ENCODE data around the gene ATG9A. TPM values are rescaled to one million over a fixed set of nuclear protein-coding genes. Genes with fewer than 3 reads are reported as not detected.

Gene ATG9A
- total and polyA plus RNA-seq, 9 of the 15 experiments (the other 6 are each of a cell fraction or from before 2014, with no cell fraction given), result 0.25 to 65.6 (median 23.4) TPM

DNA sequence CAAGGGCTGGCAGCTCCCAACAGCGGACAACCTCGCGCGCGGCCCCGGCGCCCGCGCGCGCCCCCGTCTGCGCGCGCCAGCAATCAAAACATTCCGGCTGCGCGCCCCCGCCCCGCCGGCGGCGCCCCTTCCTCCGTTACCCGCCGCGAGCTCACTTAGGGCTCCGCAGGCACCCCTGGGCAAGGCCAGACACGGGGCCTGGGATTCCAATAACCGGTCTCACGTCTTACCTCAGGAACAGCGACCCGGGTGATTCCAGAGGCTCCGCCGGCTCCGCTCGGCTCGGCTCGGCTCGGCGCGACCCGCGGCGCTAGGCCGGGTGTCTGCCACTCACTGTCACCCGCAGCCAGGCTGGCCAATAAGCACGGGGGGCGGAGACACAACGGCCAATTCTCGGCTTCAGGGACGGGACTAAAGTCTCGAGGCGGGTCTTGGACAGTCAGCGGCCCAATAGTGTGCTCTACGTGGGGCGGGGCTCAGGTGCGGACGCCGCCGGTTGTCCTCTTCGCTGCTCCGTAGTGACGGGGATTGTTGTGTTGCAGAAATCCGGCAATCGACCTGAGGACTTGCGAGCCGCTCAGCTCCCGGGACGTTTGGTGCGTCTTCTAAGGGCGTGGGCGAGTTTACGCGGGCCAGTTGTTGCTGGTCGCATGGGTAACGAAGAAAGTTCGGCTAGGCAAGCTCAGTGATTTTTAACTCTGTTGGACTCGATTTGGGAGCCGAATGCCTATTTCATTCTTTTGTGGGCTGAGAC, at the start of gene ATG9A, which contains the start of gene ANKZF1 (continued):
- TF ChIP-seq, protein P1, sequence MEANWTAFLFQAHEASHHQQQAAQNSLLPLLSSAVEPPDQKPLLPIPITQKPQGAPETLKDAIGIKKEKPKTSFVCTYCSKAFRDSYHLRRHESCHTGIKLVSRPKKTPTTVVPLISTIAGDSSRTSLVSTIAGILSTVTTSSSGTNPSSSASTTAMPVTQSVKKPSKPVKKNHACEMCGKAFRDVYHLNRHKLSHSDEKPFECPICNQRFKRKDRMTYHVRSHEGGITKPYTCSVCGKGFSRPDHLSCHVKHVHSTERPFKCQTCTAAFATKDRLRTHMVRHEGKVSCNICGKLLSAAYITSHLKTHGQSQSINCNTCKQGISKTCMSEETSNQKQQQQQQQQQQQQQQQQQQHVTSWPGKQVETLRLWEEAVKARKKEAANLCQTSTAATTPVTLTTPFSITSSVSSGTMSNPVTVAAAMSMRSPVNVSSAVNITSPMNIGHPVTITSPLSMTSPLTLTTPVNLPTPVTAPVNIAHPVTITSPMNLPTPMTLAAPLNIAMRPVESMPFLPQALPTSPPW (CRISPR knock-in tag; IDR thresholded peaks at IDR 0.05), result peak; percentile 38
- no peak for TF ChIP-seq NR3C1 (CRISPR knock-in tag; IDR thresholded peaks at IDR 0.05)
- TF ChIP-seq POU5F1 (IDR thresholded peaks at IDR 0.05; ENCODE audit: borderline replicate concordance, low read depth, low read length, partially characterized antibody), result peak; percentile 74
- TF ChIP-seq RBM34 (IDR thresholded peaks at IDR 0.05; ENCODE audit: borderline replicate concordance, insufficient read depth, low read length), result no peak
- no peak for TF ChIP-seq CBX2 (IDR thresholded peaks at IDR 0.05; ENCODE audit: insufficient read depth, low read length, poor library complexity, severe bottlenecking)
- TF ChIP-seq, protein P2, sequence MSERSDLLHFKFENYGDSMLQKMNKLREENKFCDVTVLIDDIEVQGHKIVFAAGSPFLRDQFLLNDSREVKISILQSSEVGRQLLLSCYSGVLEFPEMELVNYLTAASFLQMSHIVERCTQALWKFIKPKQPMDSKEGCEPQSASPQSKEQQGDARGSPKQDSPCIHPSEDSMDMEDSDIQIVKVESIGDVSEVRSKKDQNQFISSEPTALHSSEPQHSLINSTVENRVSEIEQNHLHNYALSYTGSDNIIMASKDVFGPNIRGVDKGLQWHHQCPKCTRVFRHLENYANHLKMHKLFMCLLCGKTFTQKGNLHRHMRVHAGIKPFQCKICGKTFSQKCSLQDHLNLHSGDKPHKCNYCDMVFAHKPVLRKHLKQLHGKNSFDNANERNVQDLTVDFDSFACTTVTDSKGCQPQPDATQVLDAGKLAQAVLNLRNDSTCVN (CRISPR knock-in tag; IDR thresholded peaks at IDR 0.05), result no peak
- TF ChIP-seq ATF1 (CRISPR knock-in tag; IDR thresholded peaks at IDR 0.05), result peak; percentile 42; the same call in 1 of the 2 replicates
- peak; percentile 89 for TF ChIP-seq ATF1 (tag; IDR thresholded peaks at IDR 0.05)
- no peak for TF ChIP-seq YBX1 (IDR thresholded peaks at IDR 0.05)
- TF ChIP-seq CREB1 (IDR thresholded peaks at IDR 0.05), result peak; percentile 88
- TF ChIP-seq CREB1 (CRISPR knock-in tag; IDR thresholded peaks at IDR 0.05), result peak; percentile 86
- TF ChIP-seq, protein P3, sequence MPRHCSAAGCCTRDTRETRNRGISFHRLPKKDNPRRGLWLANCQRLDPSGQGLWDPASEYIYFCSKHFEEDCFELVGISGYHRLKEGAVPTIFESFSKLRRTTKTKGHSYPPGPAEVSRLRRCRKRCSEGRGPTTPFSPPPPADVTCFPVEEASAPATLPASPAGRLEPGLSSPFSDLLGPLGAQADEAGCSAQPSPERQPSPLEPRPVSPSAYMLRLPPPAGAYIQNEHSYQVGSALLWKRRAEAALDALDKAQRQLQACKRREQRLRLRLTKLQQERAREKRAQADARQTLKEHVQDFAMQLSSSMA (CRISPR knock-in tag; IDR thresholded peaks at IDR 0.05), result no peak
- no peak for TF ChIP-seq KDM2B (CRISPR knock-in tag; IDR thresholded peaks at IDR 0.05)
- no peak for TF ChIP-seq GATAD2A (IDR thresholded peaks at IDR 0.05)
- TF ChIP-seq KLF13 (tag; IDR thresholded peaks at IDR 0.05; ENCODE audit: borderline replicate concordance, low read depth), result no peak
- peak; percentile 50; the same call in 1 of the 2 replicates for TF ChIP-seq CBX1 (IDR thresholded peaks at IDR 0.05; ENCODE audit: low read depth)
- no peak for TF ChIP-seq ZNF143 (CRISPR knock-in tag; IDR thresholded peaks at IDR 0.05)
- no peak for TF ChIP-seq PTRF (tag; IDR thresholded peaks at IDR 0.05)
- TF ChIP-seq ZNF551 (CRISPR knock-in tag; IDR thresholded peaks at IDR 0.05), result no peak
- TF ChIP-seq TCF7L2 (IDR thresholded peaks at IDR 0.05; ENCODE audit: low read depth, low read length), result no peak
- TF ChIP-seq POLR3A (IDR thresholded peaks at IDR 0.05; ENCODE audit: borderline replicate concordance, extremely low read depth, insufficient read depth, insufficient read length), result no peak
- TF ChIP-seq, protein P4, sequence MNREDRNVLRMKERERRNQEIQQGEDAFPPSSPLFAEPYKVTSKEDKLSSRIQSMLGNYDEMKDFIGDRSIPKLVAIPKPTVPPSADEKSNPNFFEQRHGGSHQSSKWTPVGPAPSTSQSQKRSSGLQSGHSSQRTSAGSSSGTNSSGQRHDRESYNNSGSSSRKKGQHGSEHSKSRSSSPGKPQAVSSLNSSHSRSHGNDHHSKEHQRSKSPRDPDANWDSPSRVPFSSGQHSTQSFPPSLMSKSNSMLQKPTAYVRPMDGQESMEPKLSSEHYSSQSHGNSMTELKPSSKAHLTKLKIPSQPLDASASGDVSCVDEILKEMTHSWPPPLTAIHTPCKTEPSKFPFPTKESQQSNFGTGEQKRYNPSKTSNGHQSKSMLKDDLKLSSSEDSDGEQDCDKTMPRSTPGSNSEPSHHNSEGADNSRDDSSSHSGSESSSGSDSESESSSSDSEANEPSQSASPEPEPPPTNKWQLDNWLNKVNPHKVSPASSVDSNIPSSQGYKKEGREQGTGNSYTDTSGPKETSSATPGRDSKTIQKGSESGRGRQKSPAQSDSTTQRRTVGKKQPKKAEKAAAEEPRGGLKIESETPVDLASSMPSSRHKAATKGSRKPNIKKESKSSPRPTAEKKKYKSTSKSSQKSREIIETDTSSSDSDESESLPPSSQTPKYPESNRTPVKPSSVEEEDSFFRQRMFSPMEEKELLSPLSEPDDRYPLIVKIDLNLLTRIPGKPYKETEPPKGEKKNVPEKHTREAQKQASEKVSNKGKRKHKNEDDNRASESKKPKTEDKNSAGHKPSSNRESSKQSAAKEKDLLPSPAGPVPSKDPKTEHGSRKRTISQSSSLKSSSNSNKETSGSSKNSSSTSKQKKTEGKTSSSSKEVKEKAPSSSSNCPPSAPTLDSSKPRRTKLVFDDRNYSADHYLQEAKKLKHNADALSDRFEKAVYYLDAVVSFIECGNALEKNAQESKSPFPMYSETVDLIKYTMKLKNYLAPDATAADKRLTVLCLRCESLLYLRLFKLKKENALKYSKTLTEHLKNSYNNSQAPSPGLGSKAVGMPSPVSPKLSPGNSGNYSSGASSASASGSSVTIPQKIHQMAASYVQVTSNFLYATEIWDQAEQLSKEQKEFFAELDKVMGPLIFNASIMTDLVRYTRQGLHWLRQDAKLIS (CRISPR knock-in tag; IDR thresholded peaks at IDR 0.05), result no peak
- TF ChIP-seq ZNF431 (CRISPR knock-in tag; IDR thresholded peaks at IDR 0.05), result no peak
